Kidney epithelial cell (primary cell): ENCODE data around the gene NUCKS1. TPM values are rescaled to one million over a fixed set of nuclear protein-coding genes. Genes with fewer than 3 reads are reported as not detected.
A peak's percentile ranks its signal among the peaks of the same experiment; 100 is the strongest.

ENCODE experiments used
- DNase-seq: peaks from one replicate; pipeline ENCODE4 v3.0.0-alpha.2; 2010; ENCODE audit warnings: low read depth
- H3K27me3 ChIP-seq: 2 replicates; pipeline ENCODE4 v1.6.0; 2011; ENCODE audit warnings: low read length; ENCODE audit not compliant: control insufficient read depth, insufficient read depth
- H3K36me3 ChIP-seq: 2 replicates; pipeline ENCODE4 v1.5.1; 2011; ENCODE audit warnings: low read length; ENCODE audit not compliant: control insufficient read depth, insufficient read depth
- H3K4me3 ChIP-seq: 2 replicates; pipeline ENCODE4 v1.5.1; 2011; ENCODE audit warnings: low read depth, mild to moderate bottlenecking, control low read depth, low read length
- CTCF ChIP-seq: IDR thresholded peaks from 2 replicates; pipeline ENCODE4 v1.5.1; 2011; ENCODE audit warnings: mild to moderate bottlenecking, moderate library complexity, low read length, control low read depth, inconsistent platforms; ENCODE audit not compliant: insufficient read depth, poor library complexity, severe bottlenecking
- total RNA-seq: library from RNA; depleted of rRNA; stranded (reverse); fragments of >200 nt; gene quantifications from 2 replicates; pipeline ENCODE4 v1.2.3, GENCODE V29; 2015

NUCKS1 gene
- total RNA-seq, 1 donor from 2014 or later, result 72.6 TPM

DNA sequence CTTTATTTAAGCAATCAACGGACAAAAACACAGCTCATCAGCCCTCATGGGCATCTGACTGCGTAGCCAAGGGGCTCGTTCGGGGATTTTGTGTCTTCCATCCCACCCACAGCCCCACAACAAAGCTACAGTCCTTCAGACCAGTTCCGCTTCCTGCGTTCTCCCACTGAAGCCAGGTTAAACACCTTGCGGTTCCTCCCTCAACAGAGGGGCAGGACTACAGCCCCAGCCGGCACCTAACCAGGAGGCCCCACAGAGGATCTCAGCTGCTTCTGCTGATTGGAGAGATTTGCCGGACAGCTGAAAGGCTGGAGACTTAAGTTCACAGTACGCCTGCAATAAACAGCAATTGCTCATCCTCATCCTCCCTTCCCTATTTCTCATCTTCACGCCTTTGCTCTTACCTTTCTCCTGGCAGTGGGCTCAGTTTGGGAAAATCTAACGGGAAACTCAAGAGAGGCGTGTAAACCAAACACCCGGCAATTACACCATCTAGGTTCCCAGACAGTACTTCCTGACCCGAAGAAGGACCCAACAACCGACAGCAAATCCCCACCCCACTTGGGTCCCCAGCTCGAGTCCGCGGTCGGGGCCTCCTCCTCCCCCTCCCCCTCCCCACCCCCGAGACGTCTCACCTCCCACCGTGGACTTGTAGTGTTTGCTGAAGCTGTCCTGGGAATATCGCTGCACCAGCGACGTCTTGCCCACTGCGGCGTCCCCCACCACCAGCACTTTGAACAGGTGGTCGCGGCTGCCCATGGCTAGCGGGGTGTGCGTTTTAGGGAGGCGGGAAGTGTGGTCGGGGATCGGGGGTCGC is 24.4 kb upstream of the NUCKS1 start:
- no peak for TF ChIP-seq CTCF
- DNase-seq, result no peak
- Histone ChIP-seq H3K4me3 (peak overlapping the region; percentile 93), H3K36me3 (no peaks in the 10 kb centered on the region), H3K27me3 (no peaks in the 10 kb centered on the region)

GRCh38 chr1:205772607-205773032 is 22.6 kb upstream of the NUCKS1 start:
- no peaks in the 10 kb centered on the region for H3K27me3 ChIP-seq
- no peak for TF ChIP-seq CTCF
- no peaks in the 10 kb centered on the region for H3K36me3 ChIP-seq
- H3K4me3 ChIP-seq, result no peak overlapping the region
- no peak for DNase-seq

GRCh38 chr1:205770618-205771017 is 20.6 kb upstream of the NUCKS1 start:
- H3K4me3 ChIP-seq, result no peak overlapping the region
- DNase-seq, result no peak
- no peaks in the 10 kb centered on the region for H3K36me3 ChIP-seq
- no peaks in the 10 kb centered on the region for H3K27me3 ChIP-seq
- TF ChIP-seq CTCF, result no peak

DNA sequence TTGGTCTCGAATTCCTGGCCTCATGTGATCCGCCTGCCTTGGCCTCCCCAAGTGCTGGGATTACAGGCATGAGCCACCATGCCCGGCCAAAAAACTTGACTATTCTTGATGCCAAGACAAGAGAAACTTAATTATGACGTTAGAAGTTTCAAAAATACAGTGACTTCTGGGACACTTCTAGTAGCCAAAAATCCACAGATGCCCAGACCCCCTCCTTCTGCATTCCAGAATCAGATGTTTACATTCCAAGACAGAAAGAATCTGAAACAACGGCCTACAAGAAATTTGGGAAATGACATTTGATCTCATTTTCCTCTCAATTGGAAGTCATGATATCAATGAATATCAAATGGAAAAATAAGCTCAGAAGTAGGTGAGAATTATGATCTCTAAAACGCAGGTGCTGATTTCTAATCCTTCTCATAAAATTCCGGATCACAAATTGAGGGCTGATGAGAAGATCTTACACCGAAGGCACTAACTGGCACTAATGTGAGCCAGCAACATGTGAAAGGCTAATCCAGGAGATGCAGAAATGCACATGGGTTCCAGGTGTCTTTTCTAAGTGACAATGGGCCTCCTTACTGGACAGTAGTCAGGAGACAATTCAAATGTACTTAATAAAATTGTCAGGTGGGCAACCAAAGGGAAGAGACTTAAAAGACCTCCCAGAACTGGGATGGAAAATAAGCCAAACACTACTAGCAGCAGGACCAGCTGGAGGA is 19.8 kb upstream of the NUCKS1 start:
- H3K4me3 ChIP-seq, result no peak overlapping the region

GRCh38 chr1:205767248-205767647 is 17.3 kb upstream of the NUCKS1 start:
- TF ChIP-seq CTCF, result no peak
- H3K4me3 ChIP-seq, result no peak overlapping the region
- no peak for DNase-seq
- no peaks in the 10 kb centered on the region for H3K27me3 ChIP-seq
- no peaks in the 10 kb centered on the region for H3K36me3 ChIP-seq

More for the DNA sequence above, 19.8 kb upstream of the NUCKS1 start:
- TF ChIP-seq CTCF, result no peak
- DNase-seq, result no peak
- no peaks in the 10 kb centered on the region for H3K27me3 ChIP-seq
- H3K36me3 ChIP-seq, result no peaks in the 10 kb centered on the region

- no peaks in the 10 kb centered on the region for H3K36me3 ChIP-seq
- DNase-seq, result no peak
- H3K4me3 ChIP-seq, result no peak overlapping the region
- no peak for TF ChIP-seq CTCF
- no peaks in the 10 kb centered on the region for H3K27me3 ChIP-seq
These were observed 16.6 kb upstream of the NUCKS1 start for GRCh38 chr1:205766570-205766969.
